Hepatocyte (in vitro differentiated cells): ENCODE measurements around the gene FOXK1. TPM values are rescaled to one million over a fixed set of nuclear protein-coding genes. Genes with fewer than 3 reads are reported as not detected.

ENCODE experiments used
- DNase-seq: peaks from one replicate; pipeline ENCODE4 v3.0.0-alpha.2; 2016; ENCODE audit warnings: low spot score
- H2AFZ ChIP-seq: fragments of 200-600 bp; sonication (generic); 2 replicates; pipeline ENCODE4 v1.6.0; 2016; ENCODE audit warnings: antibody characterized with exemption, mild to moderate bottlenecking
- H3K27ac ChIP-seq: fragments of 200-600 bp; sonication (generic); 2 replicates; pipeline ENCODE4 v1.5.1; 2016; ENCODE audit warnings: mild to moderate bottlenecking
- H3K27me3 ChIP-seq: fragments of 200-600 bp; sonication (generic); 2 replicates; pipeline ENCODE4 v1.6.1; 2016
- H3K36me3 ChIP-seq: fragments of 200-600 bp; sonication (generic); replicated peaks from 2 replicates; pipeline ENCODE4 v1.5.1; 2016; ENCODE audit warnings: low read depth; ENCODE audit not compliant: insufficient read depth
- H3K4me1 ChIP-seq: fragments of 200-600 bp; sonication (generic); 2 replicates; pipeline ENCODE4 v1.5.1; 2016; ENCODE audit warnings: mild to moderate bottlenecking, moderate library complexity; ENCODE audit not compliant: insufficient read depth
- H3K4me2 ChIP-seq: fragments of 200-600 bp; sonication (generic); 2 replicates; pipeline ENCODE4 v1.6.0; 2016
- H3K4me3 ChIP-seq: fragments of 200-600 bp; sonication (generic); 2 replicates; pipeline ENCODE4 v1.5.1; 2016; ENCODE audit warnings: mild to moderate bottlenecking
- H3K79me2 ChIP-seq: fragments of 200-600 bp; sonication (generic); 2 replicates; pipeline ENCODE4 v1.6.0; 2017; ENCODE audit warnings: mild to moderate bottlenecking
- H3K9me2 ChIP-seq: fragments of 200-600 bp; sonication (generic); replicated peaks from 2 replicates; pipeline ENCODE4 v1.6.0; 2017; ENCODE audit warnings: mild to moderate bottlenecking; ENCODE audit not compliant: insufficient read depth
- H3K9me3 ChIP-seq: fragments of 200-600 bp; sonication (generic); 2 replicates; pipeline ENCODE4 v1.5.1; 2016; ENCODE audit warnings: low read depth, mild to moderate bottlenecking
- H4K20me1 ChIP-seq: fragments of 200-600 bp; sonication (generic); 2 replicates; pipeline ENCODE4 v1.6.0; 2016; ENCODE audit warnings: mild to moderate bottlenecking; ENCODE audit not compliant: insufficient read depth, poor library complexity, severe bottlenecking
- CTCF ChIP-seq: fragments of 200-600 bp; sonication (generic); IDR thresholded peaks from 2 replicates; pipeline ENCODE4 v1.5.1; 2016; ENCODE audit warnings: antibody characterized with exemption, mild to moderate bottlenecking; ENCODE audit not compliant: poor library complexity
- EZH2 ChIP-seq: fragments of 200-600 bp; sonication (generic); IDR thresholded peaks from 2 replicates; pipeline ENCODE4 v1.6.1; 2016; ENCODE audit warnings: antibody characterized with exemption, mild to moderate bottlenecking, borderline replicate concordance
- EZH2phosphoT487 ChIP-seq: fragments of 200-600 bp; sonication (generic); IDR thresholded peaks from one replicate; pipeline ENCODE4 v1.6.1; 2018; ENCODE audit warnings: antibody characterized with exemption, mild to moderate bottlenecking, low read depth, moderate library complexity; ENCODE audit not compliant: unreplicated experiment, severe bottlenecking
- WGBS: methylation state at CpG from one replicate; pipeline ENCODE4 v1.1.6; 2016; ENCODE audit warnings: low lambda C conversion rate; ENCODE audit errors: missing lambda C conversion rate; 5-methylcytosine and 5-hydroxymethylcytosine counted together
- polyA plus RNA-seq: library from polyadenylated mRNA; unstranded; fragments of >200 nt; fragmentation: Nextera tagmentation; extraction: Ambion mirVana; gene quantifications from 2 replicates; pipeline ENCODE4 v1.2.1, GENCODE V29; 2016
- total RNA-seq: library from RNA; depleted of rRNA; stranded (reverse); fragments of >200 nt; gene quantifications from 2 replicates; pipeline ENCODE4 v1.2.3, GENCODE V29; 2014

FOXK1 gene
- total and polyA plus RNA-seq, 2 experiments from 2014 or later = 8.3 to 17.8 TPM

GRCh38 chr7:4650433-4651047 lies 31.6 kb upstream of the FOXK1 start:
- H3K9me2 ChIP-seq = no peaks in the 10 kb centered on the region
- peaks cover 18% of the 10 kb centered on the region for H3K4me1 ChIP-seq
- H3K4me2 ChIP-seq = peak overlapping the region; percentile 37
- H3K9me3 ChIP-seq = no peaks in the 10 kb centered on the region
- H3K79me2 ChIP-seq = no peaks in the 10 kb centered on the region
- H3K27me3 ChIP-seq = no peaks in the 10 kb centered on the region
- H4K20me1 ChIP-seq = no peaks in the 10 kb centered on the region
- peak overlapping the region; percentile 77 for H3K27ac ChIP-seq
- TF ChIP-seq EZH2 = no peak
- no peak for TF ChIP-seq EZH2phosphoT487
- no peak for TF ChIP-seq CTCF
- H2AFZ ChIP-seq = peak overlapping the region; percentile 52
- H3K36me3 ChIP-seq = no peaks in the 10 kb centered on the region
- peak; percentile 65 for DNase-seq
- H3K4me3 ChIP-seq = no peak overlapping the region
- WGBS = 58% methylated on average over 18 of the region's 18 CpGs

- no peak for TF ChIP-seq CTCF
- no peak for TF ChIP-seq EZH2phosphoT487
- TF ChIP-seq EZH2 = no peak
- 82% methylated on average over 5 of the region's 5 CpGs for WGBS
Measured at GRCh38 chr7:4653771-4654170, 28.3 kb upstream of the FOXK1 start.

GRCh38 chr7:4655311-4655710 lies 26.8 kb upstream of the FOXK1 start:
- Histone ChIP-seq H3K27ac (no peak overlapping the region), H3K27me3 (no peaks in the 10 kb centered on the region), H3K4me2 (no peak overlapping the region), H2AFZ (no peak overlapping the region), H4K20me1 (no peaks in the 10 kb centered on the region), H3K4me3 (no peak overlapping the region), H3K36me3 (no peaks in the 10 kb centered on the region), H3K9me3 (no peaks in the 10 kb centered on the region), H3K4me1 (peaks cover 16% of the 10 kb centered on the region), H3K9me2 (no peaks in the 10 kb centered on the region), H3K79me2 (no peaks in the 10 kb centered on the region)
- DNase-seq = no peak
- TF ChIP-seq EZH2 (no peak), EZH2phosphoT487 (no peak)
- WGBS = 91% methylated on average over 2 of the region's 2 CpGs

More at GRCh38 chr7:4653771-4654170, 28.3 kb upstream of the FOXK1 start:
- no peaks in the 10 kb centered on the region for H3K9me2 ChIP-seq
- no peak overlapping the region for H2AFZ ChIP-seq
- DNase-seq = no peak
- no peaks in the 10 kb centered on the region for H3K9me3 ChIP-seq
- no peaks in the 10 kb centered on the region for H4K20me1 ChIP-seq
- peaks cover 18% of the 10 kb centered on the region for H3K4me1 ChIP-seq
- H3K4me2 ChIP-seq = no peak overlapping the region
- no peak overlapping the region for H3K27ac ChIP-seq
- H3K79me2 ChIP-seq = no peaks in the 10 kb centered on the region
- H3K4me3 ChIP-seq = no peak overlapping the region
- H3K36me3 ChIP-seq = no peaks in the 10 kb centered on the region
- no peaks in the 10 kb centered on the region for H3K27me3 ChIP-seq

- WGBS = 90% methylated on average over 4 of the region's 4 CpGs
- no peaks in the 10 kb centered on the region for H3K36me3 ChIP-seq
- H4K20me1 ChIP-seq = no peaks in the 10 kb centered on the region
- peaks cover 10% of the 10 kb centered on the region for H3K4me1 ChIP-seq
- no peak overlapping the region for H3K4me2 ChIP-seq
- no peaks in the 10 kb centered on the region for H3K9me3 ChIP-seq
- no peak overlapping the region for H2AFZ ChIP-seq
- H3K9me2 ChIP-seq = no peaks in the 10 kb centered on the region
- no peak overlapping the region for H3K27ac ChIP-seq
- H3K4me3 ChIP-seq = no peak overlapping the region
- no peak for DNase-seq
- H3K27me3 ChIP-seq = no peaks in the 10 kb centered on the region
- TF ChIP-seq EZH2 = no peak
- TF ChIP-seq CTCF = no peak
- no peak for TF ChIP-seq EZH2phosphoT487
- H3K79me2 ChIP-seq = no peaks in the 10 kb centered on the region
Measured at GRCh38 chr7:4655896-4656295, 26.2 kb upstream of the FOXK1 start.
